ENCODE data around the gene NDUFAF8.

NDUFAF8 gene

GRCh38 chr17:81202318-81202717 is 36.8 kb upstream of the NDUFAF8 start:
- DNase-seq (ENCODE audit: low read depth): no peak
- TF ChIP-seq CTCF (IDR thresholded peaks at IDR 0.05; ENCODE audit: insufficient read depth, low read depth, low read length, missing control alignments): no peak
- no peak overlapping the region for H3K4me3 ChIP-seq (ENCODE audit: low read depth, low read length)

DNA sequence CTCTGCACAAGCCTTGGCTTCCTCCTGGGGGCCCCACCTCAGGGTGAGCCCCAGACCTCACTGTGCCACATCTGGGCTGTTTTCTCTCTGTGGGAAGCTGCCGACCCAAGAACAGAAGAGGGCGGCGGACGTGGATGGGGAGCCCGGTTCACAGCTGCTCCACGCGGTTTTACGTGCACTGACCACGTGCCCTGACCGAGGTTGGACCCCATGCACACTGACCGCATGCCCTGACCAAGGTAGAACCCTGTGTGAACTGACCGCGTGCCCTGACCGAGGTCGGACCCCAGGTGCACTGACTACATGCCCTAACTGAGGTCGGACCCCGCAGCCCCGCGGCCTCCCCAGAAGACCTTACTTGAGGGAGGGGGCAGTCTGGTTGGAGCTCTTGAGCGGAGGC is 36.0 kb upstream of the NDUFAF8 start:
- DNase-seq (ENCODE audit: low read depth): no peak
- TF ChIP-seq CTCF (IDR thresholded peaks at IDR 0.05; ENCODE audit: insufficient read depth, low read depth, low read length, missing control alignments): no peak

GRCh38 chr17:81204578-81204977 is 34.5 kb upstream of the NDUFAF8 start:
- H3K4me3 ChIP-seq (ENCODE audit: low read depth, low read length): no peak overlapping the region
- no peak for TF ChIP-seq CTCF (IDR thresholded peaks at IDR 0.05; ENCODE audit: insufficient read depth, low read depth, low read length, missing control alignments)
- no peak for DNase-seq (ENCODE audit: low read depth)

More for the DNA sequence above, 36.0 kb upstream of the NDUFAF8 start:
- no peak overlapping the region for H3K4me3 ChIP-seq (ENCODE audit: low read depth, low read length)

DNA sequence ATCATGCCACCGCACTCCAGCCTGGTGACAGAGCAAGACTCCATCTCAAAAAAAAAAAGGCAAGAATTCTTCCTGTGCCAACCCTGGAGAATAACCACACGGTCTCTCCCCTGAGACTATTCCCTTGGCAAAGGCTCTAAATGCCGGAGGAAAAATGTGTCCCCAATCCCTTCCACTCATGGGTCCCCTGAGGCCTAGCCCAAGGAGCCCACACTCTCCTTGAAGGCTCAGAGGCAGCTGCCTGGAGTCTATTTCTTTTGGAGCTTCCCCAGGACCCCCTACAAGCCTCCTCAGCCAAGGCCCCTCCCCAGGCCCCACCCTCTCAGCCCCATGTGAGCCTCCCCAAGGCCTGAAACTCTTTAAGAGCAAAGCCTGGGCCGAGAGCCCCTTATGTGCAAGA is 33.0 kb upstream of the NDUFAF8 start:
- no peak for TF ChIP-seq CTCF (IDR thresholded peaks at IDR 0.05; ENCODE audit: insufficient read depth, low read depth, low read length, missing control alignments)
- H3K4me3 ChIP-seq (ENCODE audit: low read depth, low read length): no peak overlapping the region
- no peak for DNase-seq (ENCODE audit: low read depth)

DNA sequence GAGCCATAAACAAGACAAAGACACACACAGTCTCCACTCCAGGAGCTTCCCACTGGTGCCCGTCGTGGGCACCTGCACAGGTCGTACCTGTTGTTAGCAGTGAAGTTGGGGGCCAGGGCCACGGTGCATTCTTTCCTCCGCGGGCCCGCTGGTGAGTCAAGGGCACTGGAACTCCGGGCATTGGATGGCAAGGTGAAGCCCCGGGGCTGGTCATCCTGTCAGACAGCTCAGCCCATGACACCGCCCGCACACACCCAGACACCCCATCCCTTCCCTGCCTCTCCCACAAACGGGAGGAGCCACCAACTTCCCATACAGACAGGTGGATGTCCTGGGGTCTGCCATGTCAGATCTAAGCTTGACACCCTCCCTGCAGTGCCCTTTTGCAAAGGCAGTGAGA is 32.5 kb upstream of the NDUFAF8 start:
- no peak for TF ChIP-seq CTCF (IDR thresholded peaks at IDR 0.05; ENCODE audit: insufficient read depth, low read depth, low read length, missing control alignments)
- no peak for DNase-seq (ENCODE audit: low read depth)
- no peak overlapping the region for H3K4me3 ChIP-seq (ENCODE audit: low read depth, low read length)

- no peak for DNase-seq (ENCODE audit: low read depth)
- no peak for TF ChIP-seq CTCF (IDR thresholded peaks at IDR 0.05; ENCODE audit: insufficient read depth, low read depth, low read length, missing control alignments)
Observed at GRCh38 chr17:81207610-81208581, 31.2 kb upstream of the NDUFAF8 start.

More at GRCh38 chr17:81207610-81208581, 31.2 kb upstream of the NDUFAF8 start:
- no peak overlapping the region for H3K4me3 ChIP-seq (ENCODE audit: low read depth, low read length)

Measured in GM12865 (cell line).